UCSD-AML1 (cell line): ENCODE results near the gene SIGLEC14.

Experiments
- DNase-seq: peaks from one replicate; lab custom pipeline; 2025; ENCODE audit not compliant: unreplicated experiment; lab: John Stamatoyannopoulos, UW

Gene SIGLEC14

DNA sequence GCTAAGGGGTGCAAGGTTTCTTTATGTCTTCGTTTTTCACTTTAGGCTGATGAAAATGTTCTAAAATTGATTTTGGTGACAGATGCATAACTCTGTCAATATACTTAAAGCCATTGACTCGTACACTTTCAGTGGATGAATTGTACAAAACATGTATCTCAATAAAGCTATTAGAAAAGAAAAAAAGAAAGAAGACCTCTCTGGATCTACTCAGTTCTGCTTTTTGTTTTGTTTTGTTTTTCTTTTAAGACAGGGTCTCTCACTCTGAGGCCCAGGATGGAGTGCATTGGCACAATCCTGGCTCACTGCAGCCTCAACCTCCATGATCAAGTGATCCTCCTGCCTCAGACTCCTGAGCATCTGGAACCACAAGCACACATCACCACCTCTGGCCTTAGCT, 19.9 kb downstream of the SIGLEC14 start:
- no peak for DNase-seq

DNA sequence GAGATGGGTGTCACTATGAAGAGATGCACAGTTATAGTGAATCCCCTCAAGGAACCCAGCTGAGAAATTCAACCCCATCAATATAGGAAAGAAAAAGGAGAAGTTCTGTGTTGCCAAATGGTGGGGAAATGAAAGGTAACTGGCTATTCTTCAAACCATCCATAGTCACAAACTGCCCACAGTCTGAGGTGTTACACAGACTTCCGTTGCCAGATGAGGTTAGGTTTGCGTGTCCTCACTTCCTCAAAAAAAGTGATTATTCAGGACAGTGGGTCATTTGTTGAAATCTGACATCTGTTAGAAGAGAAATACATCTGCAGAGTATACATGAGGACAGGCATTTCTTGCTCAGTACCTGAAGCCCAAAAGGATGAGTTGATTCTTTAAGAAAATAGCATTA, 25.4 kb downstream of the SIGLEC14 start:
- DNase-seq, result no peak

DNA sequence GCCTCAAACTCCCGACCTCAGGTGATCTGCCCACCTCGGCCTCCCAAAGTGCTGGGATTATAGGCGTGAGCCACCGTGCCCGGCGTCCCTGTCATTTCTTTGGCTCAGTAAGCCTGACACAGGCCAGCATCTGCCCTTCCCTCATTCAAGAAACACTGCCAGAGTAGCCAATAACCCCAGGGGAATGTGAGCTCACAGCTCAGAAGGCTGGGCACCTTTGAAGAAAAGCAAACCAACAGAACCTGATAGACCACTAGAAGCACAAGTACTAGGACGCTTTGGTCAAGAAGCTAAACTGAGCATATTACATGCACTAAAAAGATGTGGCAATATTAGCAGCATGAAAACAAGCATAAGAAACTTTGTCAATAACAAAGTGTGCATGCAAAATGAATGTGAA, 30.6 kb downstream of the SIGLEC14 start:
- DNase-seq, result no peak

DNA sequence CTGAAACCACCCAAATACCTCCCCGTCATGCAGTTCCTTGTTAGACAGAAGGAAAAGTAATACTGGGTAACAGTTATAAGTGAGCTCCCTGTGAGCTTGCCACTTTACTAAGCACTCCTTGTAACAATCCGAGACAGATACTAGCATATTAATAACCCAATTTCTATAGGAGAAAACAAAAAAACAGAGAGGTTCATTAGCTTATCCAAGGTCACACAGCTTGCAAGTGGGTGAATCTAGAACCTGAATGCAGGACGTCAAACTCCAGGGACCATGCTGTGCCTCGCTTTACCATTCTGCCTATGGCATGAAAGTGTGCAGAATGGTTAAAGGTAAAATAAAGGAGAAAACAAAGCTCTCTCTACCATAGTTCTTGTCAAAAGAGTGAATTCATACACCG, 31.8 kb downstream of the SIGLEC14 start:
- DNase-seq, result no peak

DNA sequence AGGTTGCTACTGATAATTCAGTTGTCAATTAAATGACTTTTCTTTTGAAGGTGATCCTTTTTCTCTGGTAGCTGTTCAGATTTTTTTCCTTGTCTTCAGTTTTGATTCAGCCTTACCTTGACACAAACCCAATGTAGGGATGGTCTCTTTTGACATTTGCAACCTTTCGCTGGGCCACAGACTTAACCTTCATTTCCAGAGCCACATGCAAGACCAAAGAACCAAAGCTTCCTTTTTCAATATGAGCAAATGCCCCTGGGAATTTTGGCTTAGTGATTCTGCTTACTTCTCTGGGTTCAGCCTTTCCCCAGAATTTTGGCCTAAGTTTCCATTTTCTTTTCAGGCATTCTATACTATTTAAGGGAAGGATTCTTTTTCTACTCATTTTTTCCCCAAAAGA, 36.0 kb downstream of the SIGLEC14 start:
- DNase-seq, result no peak

- DNase-seq, result peak; percentile 88
These were observed 38.6 kb downstream of the SIGLEC14 start for GRCh38 chr19:51607920-51608562.

GRCh38 chr19:51607077-51607476, 39.5 kb downstream of the SIGLEC14 start:
- no peak for DNase-seq

- DNase-seq, result no peak
These were observed 44.3 kb downstream of the SIGLEC14 start for GRCh38 chr19:51602189-51602854.

DNA sequence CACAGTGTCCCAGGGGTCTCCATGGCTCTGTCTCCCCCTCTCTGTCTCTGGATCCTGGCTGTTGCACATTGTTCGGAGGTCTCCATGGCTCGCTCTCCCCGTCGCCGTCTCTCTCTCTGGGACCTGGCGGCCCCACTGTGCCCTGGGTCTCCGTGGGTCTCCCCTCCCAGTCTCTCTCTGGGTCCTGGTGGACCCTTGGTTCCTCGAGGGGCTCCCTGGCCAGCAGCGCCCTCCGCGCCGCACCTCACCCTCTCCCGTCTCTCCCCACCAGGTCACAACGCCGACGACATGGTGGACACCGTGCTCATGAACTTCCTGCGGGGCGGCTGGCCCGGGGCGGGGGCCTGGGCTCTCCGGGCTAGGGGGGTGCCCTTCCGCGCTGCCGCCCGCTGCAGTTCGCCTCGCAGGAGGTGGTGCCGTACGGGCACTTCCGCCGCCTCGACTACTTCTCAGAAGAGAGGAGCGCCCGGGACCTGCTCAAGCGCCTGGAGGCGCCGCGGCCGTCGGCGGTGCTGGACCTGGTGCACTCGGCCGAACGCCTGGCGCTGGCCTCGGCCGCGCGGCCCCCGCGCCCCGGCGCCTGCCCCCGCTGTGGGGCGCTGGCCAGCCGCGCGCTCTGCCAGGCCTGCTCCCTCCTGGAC, 45.6 kb downstream of the SIGLEC14 start:
- no peak for DNase-seq

DNA sequence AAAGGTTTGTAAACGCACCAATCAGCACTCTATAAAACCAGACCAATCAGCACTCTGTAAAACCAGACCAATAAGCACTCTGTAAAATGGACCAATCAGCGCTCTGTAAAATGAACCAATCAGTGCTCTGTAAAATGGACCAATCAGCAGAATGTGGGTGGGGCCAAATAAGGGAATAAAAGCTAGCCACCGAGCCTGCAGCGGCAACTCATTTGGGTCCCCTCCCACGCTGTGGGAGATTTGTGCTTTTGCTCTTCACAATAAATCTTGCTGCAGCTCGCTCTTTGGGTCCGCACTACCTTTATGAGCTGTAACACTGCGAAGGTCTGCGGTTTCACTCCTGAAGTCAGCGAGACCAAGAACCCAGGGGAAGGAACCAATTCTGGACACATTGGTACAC, 47.5 kb downstream of the SIGLEC14 start:
- DNase-seq, result no peak

DNA sequence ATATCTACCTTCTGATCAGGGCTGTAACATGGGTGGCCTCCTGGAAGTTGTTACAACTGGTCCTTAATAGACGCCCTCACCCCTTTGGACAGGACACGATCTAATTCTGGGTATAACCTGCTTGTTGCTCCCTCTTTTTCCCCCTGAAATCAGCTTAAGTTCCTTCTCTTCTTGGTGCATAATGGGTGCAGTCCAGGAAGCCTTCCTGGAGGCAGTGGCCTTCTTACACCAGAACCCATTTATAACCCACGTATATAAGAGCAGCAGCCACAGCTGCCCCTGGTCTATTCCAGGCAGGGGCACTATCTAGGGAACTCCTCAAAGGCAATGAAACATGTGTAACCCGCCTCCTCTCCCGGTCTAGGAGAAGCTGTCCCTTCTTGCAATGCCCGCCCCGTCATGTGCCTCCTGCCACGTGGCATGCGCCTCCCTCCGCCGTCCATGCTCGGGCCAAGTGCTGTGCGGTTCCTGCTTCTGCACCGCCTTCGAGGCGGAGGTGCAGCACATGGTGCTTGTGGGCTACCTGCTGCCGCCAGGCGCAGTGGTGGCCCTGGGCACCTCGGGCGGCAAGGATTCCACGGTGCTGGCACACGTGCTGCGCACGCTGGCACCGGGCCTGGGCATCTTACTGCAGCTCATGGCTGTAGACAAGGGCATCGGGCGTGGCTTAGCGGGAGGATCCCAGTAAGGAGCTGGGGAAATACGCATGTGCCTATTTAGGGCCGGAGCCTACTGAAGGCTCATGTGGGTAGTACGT, 48.3 kb downstream of the SIGLEC14 start:
- no peak for DNase-seq

- DNase-seq, result no peak
These were observed 51.1 kb downstream of the SIGLEC14 start for GRCh38 chr19:51595190-51596175.

- DNase-seq, result no peak
These were observed 51.9 kb downstream of the SIGLEC14 start for GRCh38 chr19:51594774-51595109.

DNA sequence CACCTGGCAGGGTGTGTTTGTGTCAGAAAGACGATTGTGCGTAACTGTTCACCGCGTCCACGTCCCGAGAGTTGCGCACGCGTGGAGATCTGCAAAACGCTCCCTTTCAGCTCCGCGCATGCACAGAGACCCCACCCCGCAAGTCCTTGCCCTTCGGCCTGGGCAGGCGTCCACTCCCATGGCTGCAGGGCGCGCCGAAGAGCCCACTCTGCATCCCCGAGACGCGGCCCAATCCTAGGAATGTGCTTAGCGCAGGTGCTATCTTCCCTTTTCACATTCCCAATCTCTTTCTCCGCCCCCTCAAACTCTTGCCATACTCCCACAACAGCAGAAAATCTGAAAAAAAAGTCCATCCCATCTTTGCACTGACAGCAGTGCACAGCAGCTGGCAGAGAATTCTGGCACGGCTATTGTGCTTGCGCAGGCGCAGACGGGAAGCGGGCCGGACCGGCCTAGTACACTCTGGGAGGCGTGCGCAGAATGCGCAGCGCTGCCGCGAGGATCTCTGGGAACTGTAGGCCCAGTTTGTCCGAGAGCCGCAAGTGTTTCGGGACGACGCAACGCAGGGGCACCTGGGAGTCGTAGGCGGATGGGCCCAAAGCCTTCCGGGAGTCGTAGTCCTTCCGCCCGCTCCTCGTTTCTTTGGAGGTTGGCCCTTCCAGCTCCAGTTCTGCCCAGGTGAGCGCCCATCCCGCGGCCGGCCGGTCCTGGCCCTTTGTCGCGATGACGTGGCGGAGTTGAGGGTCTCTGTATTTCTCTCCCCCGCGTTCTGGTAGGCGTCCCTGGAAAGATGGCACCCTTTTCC, 52.5 kb downstream of the SIGLEC14 start:
- peak; percentile 97 for DNase-seq

DNA sequence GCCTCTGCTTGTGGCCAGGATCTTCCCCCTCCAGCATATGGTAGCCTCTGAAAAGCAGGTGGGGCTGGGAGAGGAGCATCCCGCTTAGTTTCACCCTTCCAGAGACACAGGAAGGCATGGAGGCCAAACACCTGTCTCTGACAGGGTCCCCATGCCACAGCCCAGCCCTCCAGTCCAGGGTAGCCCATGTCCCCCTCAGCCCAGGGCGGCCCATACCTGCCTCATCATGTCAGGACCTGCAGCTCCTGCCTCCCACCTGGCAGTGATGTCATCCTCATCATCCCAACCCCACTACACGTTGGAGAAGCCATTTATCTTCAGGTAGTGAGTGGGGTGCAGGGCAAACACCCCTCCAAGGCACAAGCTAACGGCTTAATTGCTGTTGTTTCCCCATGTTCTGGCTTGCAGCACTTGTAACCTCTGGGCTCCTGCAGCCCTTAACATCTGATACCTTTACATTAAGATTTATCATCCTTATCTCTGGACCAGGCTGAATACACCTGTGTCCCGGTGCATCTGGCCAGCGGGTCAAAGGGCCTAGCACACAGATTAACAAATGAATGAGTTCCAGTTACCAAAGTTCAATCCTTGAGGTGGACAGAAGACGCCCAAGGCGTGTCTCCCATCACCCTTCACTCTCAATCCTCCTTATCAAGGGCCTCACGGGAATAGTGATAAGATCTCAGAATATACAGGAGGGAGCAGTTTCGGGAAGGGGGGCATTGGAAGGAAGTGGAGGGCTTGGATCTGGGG, 53.3 kb downstream of the SIGLEC14 start:
- no peak for DNase-seq
